Esophagus muscularis mucosa (tissue), 3 donors: Measurements from ENCODE around the gene CPB2.

ENCODE experiments used
- POLR2A ChIP-seq: fragments of 450-650 bp; IDR thresholded peaks from one replicate; pipeline ENCODE4 v1.6.1; 2017; ENCODE audit warnings: antibody characterized with exemption, moderate library complexity, mild to moderate bottlenecking, low read depth
- POLR2AphosphoS5 ChIP-seq, 2 donors: sonication (generic); formaldehyde crosslinking; IDR thresholded peaks; one replicate each; pipeline ENCODE4 v1.6.1; 2017; ENCODE audit warnings: antibody characterized with exemption in 2 of 2
- TF ChIP-seq, protein P1 (sequence below), 3 experiments: fragments of 200-600 bp in 2 of 3; fragments of 450-650 bp in 1 of 3; sonication (generic) in 2 of 3; IDR thresholded peaks; one replicate each; pipeline ENCODE4 v1.5.1; 2017 to 2019; ENCODE audit warnings: antibody characterized with exemption in 3 of 3, mild to moderate bottlenecking in 2 of 3, moderate library complexity in 1 of 3

DNA sequence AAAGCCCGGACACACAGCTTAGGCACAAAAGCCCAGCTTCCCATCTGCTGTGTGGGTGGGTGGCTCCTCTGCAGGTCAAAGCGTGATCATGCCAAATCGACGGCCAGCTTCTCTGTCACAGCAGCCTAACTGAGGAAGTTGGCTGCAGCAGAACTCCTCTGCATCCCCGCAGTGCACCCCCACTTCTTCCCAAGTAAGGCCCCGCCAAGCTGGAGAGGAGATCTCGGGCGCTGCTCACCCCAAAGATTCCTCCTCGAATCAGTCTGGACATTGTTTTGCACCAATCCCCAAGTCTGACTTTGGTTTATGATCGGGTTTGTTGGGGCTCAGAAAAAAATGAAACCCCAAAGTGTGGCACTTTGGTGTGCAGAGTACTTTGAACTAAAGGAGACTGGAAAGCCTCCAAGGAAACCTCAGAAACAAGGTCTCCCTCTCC, 19.7 kb upstream of the CPB2 start:
- TF ChIP-seq POLR2A (no peak), POLR2AphosphoS5 (IDR thresholded peaks at IDR 0.05) (no peak)
- TF ChIP-seq, protein P1, sequence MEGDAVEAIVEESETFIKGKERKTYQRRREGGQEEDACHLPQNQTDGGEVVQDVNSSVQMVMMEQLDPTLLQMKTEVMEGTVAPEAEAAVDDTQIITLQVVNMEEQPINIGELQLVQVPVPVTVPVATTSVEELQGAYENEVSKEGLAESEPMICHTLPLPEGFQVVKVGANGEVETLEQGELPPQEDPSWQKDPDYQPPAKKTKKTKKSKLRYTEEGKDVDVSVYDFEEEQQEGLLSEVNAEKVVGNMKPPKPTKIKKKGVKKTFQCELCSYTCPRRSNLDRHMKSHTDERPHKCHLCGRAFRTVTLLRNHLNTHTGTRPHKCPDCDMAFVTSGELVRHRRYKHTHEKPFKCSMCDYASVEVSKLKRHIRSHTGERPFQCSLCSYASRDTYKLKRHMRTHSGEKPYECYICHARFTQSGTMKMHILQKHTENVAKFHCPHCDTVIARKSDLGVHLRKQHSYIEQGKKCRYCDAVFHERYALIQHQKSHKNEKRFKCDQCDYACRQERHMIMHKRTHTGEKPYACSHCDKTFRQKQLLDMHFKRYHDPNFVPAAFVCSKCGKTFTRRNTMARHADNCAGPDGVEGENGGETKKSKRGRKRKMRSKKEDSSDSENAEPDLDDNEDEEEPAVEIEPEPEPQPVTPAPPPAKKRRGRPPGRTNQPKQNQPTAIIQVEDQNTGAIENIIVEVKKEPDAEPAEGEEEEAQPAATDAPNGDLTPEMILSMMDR (IDR thresholded peaks at IDR 0.05), result no peak
